Activated CD4-positive, alpha-beta T cell treated with anti-CD3 and anti-CD28 coated beads for 48 hours (primary cell): ENCODE data around the gene FXYD5.

Source experiments
- DNase-seq: peaks from one replicate; pipeline ENCODE4 v3.0.0-alpha.2; 2020

Gene FXYD5

DNA sequence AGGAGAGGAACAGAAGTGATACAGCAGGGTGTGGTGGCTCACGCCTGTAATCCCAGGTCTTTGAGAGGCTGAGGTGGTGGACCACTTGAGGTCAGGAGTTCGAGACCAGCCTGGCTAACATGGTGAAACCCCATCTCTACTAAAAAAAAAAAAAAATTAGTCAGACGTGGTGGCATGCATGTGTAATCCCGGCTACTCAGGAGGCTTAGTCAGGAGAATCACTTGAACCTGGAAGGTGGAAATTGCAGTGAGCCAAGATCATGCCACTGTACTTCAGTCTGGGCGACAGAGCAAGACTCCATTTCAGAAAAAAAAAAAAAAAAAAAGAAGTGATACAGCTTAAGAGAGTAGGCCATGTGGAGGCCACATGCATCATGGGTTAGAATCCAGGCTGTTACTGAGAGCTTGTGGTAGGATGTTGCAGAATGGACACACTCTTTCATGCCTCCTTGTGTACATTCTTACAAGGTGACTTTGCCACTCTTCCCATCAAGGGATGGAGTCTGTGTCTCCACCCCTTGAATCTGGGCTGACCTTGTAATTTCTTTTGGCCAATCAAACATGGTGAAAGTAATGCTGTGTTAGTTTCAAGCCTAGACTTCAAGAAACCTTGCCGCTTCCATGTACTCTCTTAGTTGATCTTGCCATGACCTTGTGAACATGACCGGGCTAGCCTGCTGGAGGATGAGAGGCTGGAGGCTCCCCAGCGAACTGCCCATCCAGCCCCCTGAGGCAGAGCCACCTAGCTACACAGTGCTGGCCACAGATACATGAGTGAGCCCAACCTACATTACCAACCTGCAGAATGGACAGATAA lies 61.7 kb downstream of the FXYD5 start:
- peak; percentile 18 for DNase-seq

DNA sequence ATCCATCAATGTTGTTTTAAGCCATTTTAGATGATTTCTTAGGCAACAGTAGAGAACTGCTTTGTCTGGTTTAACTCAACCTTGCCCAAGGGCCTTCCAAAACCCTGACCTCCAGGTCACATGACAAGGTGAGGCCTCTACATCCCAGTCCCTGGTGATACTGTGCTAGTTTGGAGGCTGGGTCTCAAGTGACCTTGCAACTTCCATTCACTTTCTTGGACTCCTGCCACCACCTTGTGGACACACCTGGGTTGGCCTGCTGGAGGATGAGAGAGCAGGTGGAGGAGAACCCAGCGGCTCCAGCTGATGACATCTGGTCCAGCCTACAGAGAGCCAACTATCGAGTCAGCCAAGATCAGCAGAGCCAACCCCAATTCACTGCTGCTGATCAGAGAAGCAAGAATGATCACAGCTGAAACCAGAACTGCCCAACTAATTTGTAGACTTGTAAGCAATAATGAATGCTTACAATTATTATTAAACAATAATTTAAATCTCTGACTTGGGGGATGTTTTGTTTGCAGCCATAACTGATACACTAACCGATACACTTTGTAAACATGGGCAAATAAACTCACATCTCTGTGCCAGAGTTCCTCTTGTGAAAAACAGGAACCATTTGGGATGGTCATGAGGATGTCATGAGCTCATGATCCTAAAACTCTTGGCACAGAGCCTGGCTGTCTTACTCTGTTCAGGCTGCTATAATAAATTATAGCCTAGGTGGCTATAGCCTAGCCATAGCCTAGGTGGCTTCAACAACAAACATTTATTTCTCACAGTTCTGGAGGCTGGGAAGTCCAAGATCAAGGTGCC lies 62.5 kb downstream of the FXYD5 start:
- peak; percentile 54 for DNase-seq

- no peak for DNase-seq
Measured at GRCh38 chr19:35217649-35217990, 63.1 kb downstream of the FXYD5 start.

DNA sequence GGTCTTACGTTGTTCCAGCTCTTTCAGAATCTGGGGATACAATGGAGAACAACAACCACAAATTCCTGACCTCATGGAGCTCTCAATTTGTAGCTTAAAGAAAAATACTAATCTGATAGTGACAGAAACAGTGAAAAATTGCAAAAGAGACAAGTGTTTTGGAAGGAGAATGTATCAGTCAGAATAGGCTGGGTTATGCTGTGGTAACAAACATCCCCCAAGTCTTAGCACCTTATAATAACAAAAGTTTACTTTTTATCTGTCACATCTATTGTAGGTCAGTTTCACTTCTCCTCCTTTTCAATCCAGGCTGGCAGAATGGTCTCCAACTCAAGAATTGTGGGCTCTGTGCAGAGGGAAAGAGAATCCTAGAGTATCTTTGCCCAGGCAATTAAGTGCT lies 64.5 kb downstream of the FXYD5 start:
- no peak for DNase-seq
